Type B pancreatic cell (in vitro differentiated cells): ENCODE results near the gene SAC3D1. TPM values are rescaled to one million over a fixed set of nuclear protein-coding genes. Genes with fewer than 3 reads are reported as not detected.
A peak's percentile ranks its signal among the peaks of the same experiment; 100 is the strongest.

Experiments
- DNase-seq: peaks from one replicate; pipeline ENCODE4 v3.0.0; 2021; ENCODE audit warnings: mixed read lengths; ENCODE audit not compliant: unreplicated experiment; ENCODE audit errors: extremely low spot score
- H3K27ac Mint-ChIP-seq: 2 replicates; pipeline ENCODE4 v1.8.0; 2021; ENCODE audit warnings: mild to moderate bottlenecking, mixed read lengths
- H3K27me3 Mint-ChIP-seq: 2 replicates; pipeline ENCODE4 v1.8.0; 2021; ENCODE audit warnings: mixed read lengths
- H3K36me3 Mint-ChIP-seq: 2 replicates; pipeline ENCODE4 v1.8.0; 2021; ENCODE audit warnings: mixed read lengths
- H3K4me1 Mint-ChIP-seq: one replicate; pipeline ENCODE4 v1.8.0; 2021; ENCODE audit warnings: mixed read lengths; ENCODE audit not compliant: unreplicated experiment
- H3K4me3 Mint-ChIP-seq: 2 replicates; pipeline ENCODE4 v1.8.0; 2021; ENCODE audit warnings: mild to moderate bottlenecking, mixed read lengths
- H3K9me3 Mint-ChIP-seq: 2 replicates; pipeline ENCODE4 v1.8.0; 2021; ENCODE audit warnings: mixed read lengths
- CTCF ChIP-seq: fragments of 200-600 bp; sonication (generic); conservative IDR thresholded peaks from 2 replicates; pipeline ENCODE4 v1.5.0; 2021; ENCODE audit warnings: antibody characterized with exemption, mild to moderate bottlenecking
- long read RNA-seq: library from polyadenylated mRNA; unstranded; transcript quantifications from one replicate; pipeline ENCODE4 v2.0.0, GENCODE V29; 2020
- total RNA-seq: library from RNA; stranded (reverse); gene quantifications from 2 replicates; pipeline ENCODE4 v1.2.1, GENCODE V29; 2021; ENCODE audit warnings: low replicate concordance

Gene SAC3D1
- 16.7 and 21.9 TPM in 2 replicates for total RNA-seq
- long read RNA-seq: 0 reads

DNA sequence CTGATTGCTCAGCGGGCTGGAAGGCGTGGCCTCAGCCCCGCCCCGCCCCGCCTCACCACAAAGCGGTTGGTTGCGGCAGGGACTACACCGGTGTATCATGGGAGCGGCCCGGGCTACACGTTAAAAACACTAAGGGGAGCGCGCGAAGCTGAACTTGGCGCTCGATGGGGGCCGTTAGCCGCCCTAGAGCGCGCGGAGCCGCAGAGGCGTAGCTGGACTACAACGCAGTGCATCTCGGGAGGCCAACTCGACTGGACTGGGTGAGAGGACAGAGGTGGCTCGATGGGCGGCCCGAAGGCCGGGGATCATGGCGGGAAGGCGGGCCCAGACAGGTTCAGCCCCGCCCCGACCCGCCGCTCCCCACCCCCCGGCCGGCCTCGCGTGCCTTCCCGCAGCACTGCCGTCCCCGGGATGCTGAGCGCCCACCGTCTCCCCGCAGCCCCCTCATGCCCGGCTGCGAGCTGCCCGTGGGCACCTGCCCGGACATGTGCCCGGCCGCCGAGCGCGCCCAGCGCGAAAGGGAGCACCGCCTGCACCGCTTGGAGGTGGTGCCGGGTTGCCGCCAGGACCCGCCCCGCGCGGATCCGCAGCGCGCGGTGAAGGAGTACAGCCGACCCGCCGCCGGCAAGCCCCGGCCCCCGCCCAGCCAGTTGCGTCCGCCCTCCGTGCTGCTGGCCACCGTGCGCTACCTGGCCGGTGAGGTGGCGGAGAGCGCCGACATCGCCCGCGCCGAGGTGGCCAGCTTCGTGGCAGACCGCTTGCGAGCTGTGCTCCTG lies at the start of gene SAC3D1:
Gene SAC3D1 (plus strand): TSS at position 364 of the 776 bp plus-strand sequence. CDS start 83 bp downstream, at position 447.
- H3K9me3 Mint-ChIP-seq: no peaks in the 10 kb centered on the region

GRCh38 chr11:64994318-64994717 lies 46.7 kb upstream of the SAC3D1 start:
- Mint-ChIP-seq H3K4me1 (peaks cover 20% of the 10 kb centered on the region), H3K9me3 (no peaks in the 10 kb centered on the region), H3K27me3 (no peaks in the 10 kb centered on the region), H3K36me3 (no peaks in the 10 kb centered on the region), H3K27ac (no peak overlapping the region), H3K4me3 (no peak overlapping the region)
- DNase-seq: no peak
- TF ChIP-seq CTCF: no peak

More for the DNA sequence above, at the start of gene SAC3D1:
- TF ChIP-seq CTCF: peak; percentile 15
- peaks cover 4% of the 10 kb centered on the region for H3K4me1 Mint-ChIP-seq
- H3K27ac Mint-ChIP-seq: peak within 1 kb of the TSS; percentile 93
- H3K4me3 Mint-ChIP-seq: peak within 1 kb of the TSS; percentile 93
- peak; percentile 92 for DNase-seq
- no peaks in the 10 kb centered on the region for H3K27me3 Mint-ChIP-seq
- H3K36me3 Mint-ChIP-seq: peaks cover 3% of the 10 kb centered on the region

DNA sequence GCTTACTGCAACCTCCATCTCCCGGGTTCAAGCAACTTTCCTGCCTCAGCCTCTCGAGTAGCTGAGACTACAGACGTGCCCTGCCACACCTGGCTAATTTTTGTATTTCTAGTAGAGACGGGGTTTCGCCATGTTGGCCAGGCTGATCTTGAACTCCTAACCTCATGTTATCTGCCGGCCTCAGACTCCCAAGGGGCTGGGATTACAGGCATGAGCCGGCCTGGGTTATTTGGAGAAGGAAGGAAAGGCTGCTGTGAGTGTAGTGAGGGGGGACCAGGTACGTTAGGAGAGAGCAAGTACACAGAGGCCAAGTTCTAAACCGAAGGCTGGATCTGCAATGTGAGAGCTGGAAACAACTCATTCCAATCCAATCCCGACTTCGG lies 44.7 kb upstream of the SAC3D1 start:
- H3K27ac Mint-ChIP-seq: peak overlapping the region; percentile 58
- no peaks in the 10 kb centered on the region for H3K9me3 Mint-ChIP-seq
- H3K27me3 Mint-ChIP-seq: no peaks in the 10 kb centered on the region
- no peaks in the 10 kb centered on the region for H3K36me3 Mint-ChIP-seq
- no peak for DNase-seq
- TF ChIP-seq CTCF: no peak
- H3K4me1 Mint-ChIP-seq: peaks cover 11% of the 10 kb centered on the region
- H3K4me3 Mint-ChIP-seq: peak overlapping the region; percentile 67

- no peak for DNase-seq
- H3K9me3 Mint-ChIP-seq: no peaks in the 10 kb centered on the region
- TF ChIP-seq CTCF: peak; percentile 60
- H3K27me3 Mint-ChIP-seq: no peaks in the 10 kb centered on the region
- peak within 1 kb of the TSS; percentile 58 for H3K27ac Mint-ChIP-seq
- no peaks in the 10 kb centered on the region for H3K36me3 Mint-ChIP-seq
- peak within 1 kb of the TSS; percentile 67 for H3K4me3 Mint-ChIP-seq
- peaks cover 11% of the 10 kb centered on the region for H3K4me1 Mint-ChIP-seq
Observed at GRCh38 chr11:64996710-64997380, 44.2 kb upstream of the SAC3D1 start, which contains the start of gene BATF2. BATF2 (minus strand) TSS chr11:64996971; CDS start chr11:64996914, 57 bp downstream.

GRCh38 chr11:64998141-64998540 lies 42.9 kb upstream of the SAC3D1 start:
- Mint-ChIP-seq H3K27me3 (no peaks in the 10 kb centered on the region), H3K4me3 (no peak overlapping the region), H3K9me3 (no peaks in the 10 kb centered on the region), H3K27ac (peak overlapping the region; percentile 19), H3K36me3 (no peaks in the 10 kb centered on the region), H3K4me1 (peaks cover 11% of the 10 kb centered on the region)
- no peak for DNase-seq
- no peak for TF ChIP-seq CTCF
